Ramos (cell line): ENCODE measurements around the gene HAT1.
"Not testable (repeated sequence)": the region's sequence is repeated elsewhere in the genome, so short reads cannot be mapped to it uniquely, and the experiment has no call there.

Source experiments
- in situ Hi-C: fragments of 300-500 bp; cut with MboI; formaldehyde crosslinking; loops from one replicate; pipeline ENCODE4 v1.14.3; 2022; ENCODE audit warnings: low sequenced_read_pairs; ENCODE audit not compliant: unreplicated experiment

HAT1 gene

DNA sequence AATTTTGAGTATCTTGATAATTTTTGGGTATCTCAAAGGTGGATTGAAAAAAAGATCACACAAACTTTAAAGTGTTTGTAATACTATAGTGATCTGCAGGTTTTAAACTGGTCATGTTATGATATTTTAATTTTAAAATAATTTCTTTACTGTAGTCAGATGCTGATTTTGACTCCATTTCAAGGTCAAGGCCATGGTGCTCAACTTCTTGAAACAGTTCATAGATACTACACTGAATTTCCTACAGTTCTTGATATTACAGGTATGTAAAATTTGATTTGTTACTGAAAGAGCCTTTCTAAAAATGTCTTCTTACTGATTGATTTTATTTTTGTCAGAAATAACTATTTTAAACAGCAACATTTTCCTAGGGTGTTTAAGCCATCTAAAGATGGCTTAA, 44.4 kb downstream of the HAT1 start:
- in situ Hi-C loops, result no loop called here

DNA sequence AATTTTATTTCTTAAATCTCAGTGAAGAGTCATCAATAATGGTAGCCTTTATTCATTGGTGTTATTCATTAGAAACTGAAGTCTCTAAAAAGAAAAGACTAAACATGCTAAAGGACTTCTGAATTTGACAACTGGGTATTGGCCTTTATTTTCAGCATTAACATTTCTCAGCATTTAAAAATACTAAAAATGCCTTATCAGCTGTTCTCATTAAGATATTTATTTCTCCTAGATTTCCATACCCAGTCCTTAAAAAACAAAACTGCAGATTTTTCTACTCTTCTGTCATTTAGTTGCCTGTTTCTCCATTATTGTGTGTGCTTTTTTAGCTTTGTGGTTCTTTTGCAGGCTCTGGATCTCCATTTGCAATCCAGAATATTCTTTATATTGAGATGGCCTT, 46.2 kb downstream of the HAT1 start:
- in situ Hi-C loops, result no loop called here

DNA sequence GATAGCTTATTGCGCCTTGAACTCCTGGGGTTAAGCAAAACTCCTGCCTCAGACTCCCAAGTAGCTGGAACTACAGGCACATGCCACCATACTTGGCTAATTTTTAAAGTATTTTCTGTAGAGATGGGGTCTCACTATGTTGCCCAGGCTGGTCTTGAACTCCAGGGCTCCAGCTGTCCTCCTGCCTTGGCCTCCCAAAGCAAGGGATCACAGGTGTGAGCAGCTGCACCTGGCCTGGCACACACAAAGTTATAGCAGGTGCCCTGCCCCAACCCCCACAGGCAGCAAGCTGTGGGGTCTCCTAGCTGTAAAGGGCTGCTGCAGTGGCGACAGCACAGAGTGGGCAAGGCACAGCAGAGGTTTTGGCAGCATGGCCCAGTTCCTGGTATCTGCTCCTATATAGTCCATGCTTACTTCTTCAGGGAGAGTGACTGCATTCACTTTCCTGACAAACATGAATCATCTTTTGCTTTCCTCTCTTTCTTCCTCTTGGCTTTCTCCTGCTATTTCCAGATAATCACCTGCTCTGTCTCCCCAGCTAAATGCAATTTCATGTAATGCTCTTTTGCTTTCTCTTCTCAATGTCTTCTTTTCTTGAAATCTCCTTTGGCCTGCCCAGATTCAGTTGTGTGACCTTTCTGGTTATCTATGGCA, 50.2 kb downstream of the HAT1 start:
- in situ Hi-C loops, result no loop called here

DNA sequence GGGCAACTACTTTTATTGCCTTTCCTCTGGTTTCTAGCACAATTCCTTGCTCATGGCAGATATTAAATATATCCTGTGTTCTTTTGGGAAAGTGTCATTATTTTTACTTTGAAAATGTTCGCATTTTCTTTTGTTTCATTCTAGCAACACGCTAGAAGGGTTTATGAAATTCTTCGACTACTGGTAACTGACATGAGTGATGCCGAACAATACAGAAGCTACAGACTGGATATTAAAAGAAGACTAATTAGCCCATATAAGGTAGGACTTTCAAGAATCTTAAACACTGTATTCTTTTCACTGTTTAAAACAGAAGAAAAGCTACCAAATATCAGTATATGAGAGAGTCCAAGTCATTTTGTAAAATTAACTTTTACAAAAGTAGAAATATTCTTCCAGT, 56.8 kb downstream of the HAT1 start:
- in situ Hi-C loops, result no loop called here

DNA sequence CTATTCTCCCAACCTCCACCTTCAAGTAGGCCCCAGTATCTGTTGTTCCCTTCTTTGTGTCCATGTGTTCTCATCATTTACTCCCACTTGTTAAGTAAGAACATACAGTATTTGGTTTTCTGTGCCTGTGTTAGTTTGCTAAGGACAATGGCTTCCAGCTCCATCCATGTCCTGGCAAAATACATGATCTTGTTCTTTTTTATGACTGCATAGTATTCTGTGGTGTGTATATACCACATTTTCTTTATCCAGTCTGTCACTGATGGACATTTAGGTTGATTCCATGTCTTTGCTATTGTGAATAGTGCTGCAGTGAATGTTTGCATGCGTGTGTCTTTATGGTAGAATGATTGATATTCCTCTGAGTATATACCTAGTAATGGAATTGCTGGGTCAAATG, 61.7 kb downstream of the HAT1 start:
- in situ Hi-C loops, result not testable (repeated sequence)

DNA sequence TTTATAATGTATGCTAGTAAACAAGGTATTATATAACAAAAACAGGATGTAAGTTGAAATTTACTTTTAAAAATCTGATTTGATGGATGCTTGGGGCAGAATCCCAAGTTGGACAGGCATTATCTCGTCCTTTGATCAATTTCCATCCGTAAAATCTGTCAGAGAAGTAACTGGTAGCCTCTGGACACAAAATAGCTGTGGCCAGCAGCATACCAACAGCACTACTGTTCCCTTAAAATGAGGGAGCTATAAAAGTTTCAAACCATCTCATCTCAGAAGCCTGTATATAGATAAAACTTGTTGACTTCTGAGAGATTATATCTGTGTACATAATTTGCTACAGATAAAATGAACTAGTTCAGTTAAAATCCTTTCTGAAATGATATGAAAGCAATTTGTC, 62.8 kb downstream of the HAT1 start:
- in situ Hi-C loops, result no loop called here

DNA sequence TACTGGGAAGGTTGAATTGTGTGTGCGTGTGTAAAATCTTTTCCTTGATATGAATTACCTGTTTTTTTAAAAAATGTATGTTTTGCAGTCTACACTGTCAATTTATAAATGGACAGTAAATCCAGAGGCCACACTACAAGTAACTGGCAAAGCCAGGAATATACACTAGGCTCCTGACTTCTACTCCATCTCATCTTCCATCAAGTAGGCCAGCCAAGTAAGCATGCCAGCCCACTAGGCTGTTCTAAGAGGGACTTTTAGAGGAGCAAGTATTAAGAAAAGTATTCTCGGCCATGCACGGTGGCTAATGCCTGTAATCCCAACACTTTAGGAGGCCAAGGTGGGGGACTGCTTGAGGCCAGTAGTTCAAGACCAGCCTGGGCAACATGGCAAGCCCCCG, 64.5 kb downstream of the HAT1 start:
- in situ Hi-C loops, result no loop called here

DNA sequence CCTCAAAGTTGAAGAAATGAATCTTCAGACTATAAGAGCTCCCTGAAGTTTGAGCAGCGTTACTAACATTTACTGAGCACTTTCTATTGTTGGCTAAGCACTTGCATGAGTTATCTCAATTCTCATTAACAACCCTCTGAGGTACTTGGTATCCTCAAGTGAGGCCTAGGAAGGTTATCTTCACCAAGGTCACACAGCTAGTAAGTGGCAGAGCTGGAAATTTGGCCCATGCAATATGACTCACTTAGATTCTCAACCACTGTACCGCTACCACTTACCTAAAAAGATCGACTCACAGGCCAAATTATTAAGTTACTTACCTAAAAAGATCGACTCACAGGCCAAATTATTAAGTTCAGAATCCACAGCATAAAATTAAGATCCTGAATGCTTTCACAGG, 68.8 kb downstream of the HAT1 start:
- in situ Hi-C loops, result no loop called here

GRCh38 chr2:171995586-171995985, 73.3 kb downstream of the HAT1 start:
- in situ Hi-C loops, result no loop called here

DNA sequence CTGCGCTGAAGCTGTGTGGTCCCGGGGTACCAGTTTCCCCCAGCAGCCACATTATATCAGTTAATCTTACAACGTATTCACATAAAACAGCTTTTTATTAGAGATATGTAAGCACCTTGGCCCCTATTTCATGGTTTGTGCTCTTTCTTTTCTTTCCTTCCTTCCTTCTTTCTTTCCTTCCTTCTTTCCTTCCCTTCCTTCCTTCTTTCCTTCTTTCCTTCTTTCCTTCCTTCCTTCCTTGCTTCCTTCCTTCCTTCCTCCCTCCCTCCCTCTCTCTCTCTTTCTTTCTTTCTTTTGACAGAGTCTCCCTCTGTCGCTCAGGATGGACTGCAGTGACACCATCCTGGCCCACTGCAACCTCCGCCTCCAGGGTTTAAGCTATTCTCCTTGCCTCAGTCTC, 73.8 kb downstream of the HAT1 start:
- in situ Hi-C loops, result no loop called here

- in situ Hi-C loops, result not testable (repeated sequence)
These were observed 74.8 kb downstream of the HAT1 start for GRCh38 chr2:171997031-171997430.

GRCh38 chr2:171999161-171999560, 76.9 kb downstream of the HAT1 start:
- in situ Hi-C loops, result no loop called here

- in situ Hi-C loops, result no loop called here
These were observed 77.6 kb downstream of the HAT1 start, which contains the start of gene METAP1D for GRCh38 chr2:171999604-172000469. TSS of gene METAP1D (plus strand) at chr2:171999953. CDS start at chr2:171999970, 17 bp downstream.

DNA sequence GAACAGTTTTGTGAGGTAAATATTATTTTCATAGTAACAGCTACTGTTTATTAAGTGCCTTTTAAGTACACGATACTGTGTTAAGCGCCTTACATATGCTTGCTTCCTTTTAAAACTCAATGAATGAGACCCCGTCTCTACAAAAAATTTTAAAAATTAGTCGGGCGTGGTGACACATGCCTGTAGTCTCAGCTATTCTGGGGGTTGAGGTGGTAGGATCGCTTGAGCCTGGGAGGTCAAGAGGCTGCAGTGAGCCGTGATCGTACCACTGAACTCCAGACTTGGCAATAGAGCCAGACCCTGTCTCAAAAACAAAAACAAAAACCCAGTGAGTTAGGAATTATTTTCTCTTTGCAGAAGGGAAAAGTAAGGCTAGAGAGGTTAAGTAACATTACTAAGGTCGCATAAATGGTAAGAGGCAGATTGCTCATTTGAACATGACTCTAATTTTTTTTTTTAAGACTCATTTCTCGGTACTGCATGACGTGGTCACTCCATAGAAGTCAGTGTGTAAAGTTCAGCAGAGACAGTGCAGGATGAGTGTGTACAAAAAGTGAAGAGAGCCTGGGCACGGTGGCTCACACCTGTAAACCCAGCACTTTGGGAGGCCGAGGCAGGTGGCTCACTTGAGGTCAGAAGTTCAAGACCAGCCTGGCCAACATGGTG, 78.6 kb downstream of the HAT1 start:
- in situ Hi-C loops, result no loop called here

DNA sequence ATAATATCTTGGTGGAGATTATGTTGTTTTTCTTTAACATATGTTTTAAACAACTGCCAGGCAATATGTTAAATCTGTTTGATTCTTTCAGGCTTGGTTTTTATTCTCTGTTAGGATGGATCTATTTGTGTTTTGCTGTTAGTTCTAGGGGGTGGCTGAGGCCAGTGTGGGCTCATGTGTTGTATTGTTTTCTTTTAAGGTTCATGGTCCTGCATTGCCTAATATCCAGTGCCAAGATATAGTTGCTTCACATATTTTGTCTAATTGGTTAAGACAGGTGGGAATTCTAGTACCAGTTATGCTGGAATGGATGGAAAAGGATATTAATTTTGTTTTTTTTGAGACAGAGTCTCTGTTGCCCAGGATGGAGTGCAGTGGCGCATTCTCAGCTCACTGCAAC, 85.1 kb downstream of the HAT1 start:
- in situ Hi-C loops, result no loop called here

DNA sequence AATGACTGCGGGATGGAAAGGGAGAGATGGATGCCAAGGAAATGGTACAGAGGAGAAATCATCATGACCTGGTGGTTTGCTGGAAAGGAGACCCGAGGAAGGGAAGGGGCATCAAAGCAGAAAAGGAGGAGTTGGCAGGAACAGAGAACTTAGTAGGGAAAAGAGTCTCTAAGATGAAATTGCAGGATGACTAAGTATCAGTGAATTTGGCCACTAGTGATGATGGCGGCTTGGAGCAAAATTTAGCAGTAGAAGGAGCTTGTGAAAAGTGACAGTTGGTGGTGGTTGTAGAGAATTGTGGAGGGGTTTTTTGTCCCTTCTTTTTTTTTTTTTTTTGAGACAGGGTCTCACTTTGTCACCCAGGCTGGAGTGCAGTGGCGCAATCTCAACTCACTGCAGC, 87.6 kb downstream of the HAT1 start:
- in situ Hi-C loops, result no loop called here

- in situ Hi-C loops, result no loop called here
These were observed 89.7 kb downstream of the HAT1 start for GRCh38 chr2:172011812-172012575.

DNA sequence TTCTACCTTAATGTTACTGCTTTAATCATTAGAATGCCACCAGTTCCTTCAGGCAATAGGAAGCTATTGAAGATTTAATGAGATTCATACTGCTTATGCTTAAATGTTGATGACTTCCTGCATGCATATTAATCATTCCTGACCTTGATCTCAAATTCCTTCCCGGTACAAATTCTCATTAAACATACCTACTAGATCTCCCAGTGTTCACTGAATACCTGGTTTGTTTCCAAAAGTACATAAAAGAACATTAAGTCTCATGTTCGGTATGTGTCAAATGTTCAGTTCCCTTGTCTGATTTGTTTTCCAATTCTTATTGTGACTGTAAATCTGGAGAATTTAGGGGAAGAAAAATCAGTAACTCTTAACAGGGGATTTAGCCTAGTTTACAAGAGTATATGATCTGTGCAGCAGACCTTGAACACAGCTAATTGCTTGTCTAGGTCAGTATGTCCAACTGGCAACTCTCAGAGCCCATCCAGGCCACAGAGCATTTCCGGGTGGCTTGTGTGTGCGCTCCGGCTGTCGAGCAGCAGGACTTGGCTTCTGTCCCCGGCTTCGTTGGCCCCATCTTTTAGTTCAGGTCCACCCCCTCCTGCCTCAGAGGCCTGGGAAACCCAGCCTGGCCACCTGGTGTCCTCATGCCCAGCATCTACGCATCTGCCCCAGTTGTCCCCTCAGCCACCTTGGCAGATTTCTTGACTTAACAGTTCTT, 90.6 kb downstream of the HAT1 start:
- in situ Hi-C loops, result no loop called here

- in situ Hi-C loops, result no loop called here
These were observed 91.1 kb downstream of the HAT1 start for GRCh38 chr2:172013396-172013795.
